BE2C (cell line): ENCODE results near the gene ANKRD28.

Experiments used
- DNase-seq: peaks from one replicate; pipeline ENCODE4 v3.0.0-alpha.2; 2020
- H3K27me3 ChIP-seq: fragments of 250-450 bp; sonication (Bioruptor Pico); 2 replicates; pipeline ENCODE4 v1.5.1; 2020; ENCODE audit warnings: mild to moderate bottlenecking
- H3K36me3 ChIP-seq: fragments of 250-450 bp; sonication (Bioruptor Pico); 2 replicates; pipeline ENCODE4 v1.5.1; 2020; ENCODE audit warnings: mild to moderate bottlenecking
- H3K4me1 ChIP-seq: fragments of 250-450 bp; sonication (Bioruptor Pico); 2 replicates; pipeline ENCODE4 v1.5.1; 2020
- H3K4me3 ChIP-seq: 2 replicates; pipeline ENCODE4 v1.5.1; 2011; ENCODE audit warnings: low read depth, low read length
- H3K9me3 ChIP-seq: fragments of 250-450 bp; sonication (Bioruptor Pico); 2 replicates; pipeline ENCODE4 v1.5.1; 2020
- CTCF ChIP-seq: IDR thresholded peaks from 2 replicates; pipeline ENCODE4 v1.5.1; 2012; ENCODE audit warnings: mild to moderate bottlenecking, low read depth, low read length

ANKRD28 gene

GRCh38 chr3:15638891-15639262 is 158.9 kb downstream of the ANKRD28 start:
- TF ChIP-seq CTCF: no peak
- H3K9me3 ChIP-seq: no peaks in the 10 kb centered on the region
- H3K36me3 ChIP-seq: no peaks in the 10 kb centered on the region
- no peaks in the 10 kb centered on the region for H3K27me3 ChIP-seq
- no peak overlapping the region for H3K4me3 ChIP-seq
- H3K4me1 ChIP-seq: no peaks in the 10 kb centered on the region
- no peak for DNase-seq

DNA sequence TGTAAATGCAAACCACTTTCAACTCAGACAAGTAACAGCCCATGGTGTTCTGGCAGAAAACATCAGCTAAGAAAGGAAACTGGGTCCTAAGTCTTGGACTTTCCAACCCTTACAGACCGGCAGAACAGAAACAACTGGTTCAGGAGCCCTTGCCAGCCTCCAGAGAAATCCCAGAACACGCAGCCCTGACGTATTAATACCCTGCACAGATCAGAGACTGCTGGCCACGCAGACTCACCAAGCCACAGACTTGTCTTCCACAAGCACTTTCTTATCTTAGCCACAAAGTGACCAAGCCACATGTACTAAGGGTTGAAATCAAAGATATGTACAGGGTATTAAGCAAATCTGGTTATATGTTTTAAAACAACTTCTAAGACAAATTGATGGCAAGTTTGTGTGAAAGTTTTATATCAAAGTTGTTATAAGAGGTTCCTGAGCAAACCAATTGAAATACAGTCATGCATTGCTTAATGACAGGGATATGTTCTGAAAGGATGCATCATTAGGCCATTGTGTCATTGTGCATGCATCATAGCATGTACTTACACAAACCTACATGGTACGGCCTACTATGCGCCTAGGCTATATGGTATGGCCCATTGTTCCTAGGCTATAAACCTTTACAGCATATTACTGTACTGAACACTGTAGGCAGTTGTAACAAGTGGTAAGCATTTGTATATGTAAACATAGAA is 159.4 kb downstream of the ANKRD28 start:
- TF ChIP-seq CTCF: no peak
- Histone ChIP-seq H3K27me3 (no peaks in the 10 kb centered on the region), H3K4me1 (no peaks in the 10 kb centered on the region), H3K4me3 (no peak overlapping the region), H3K36me3 (no peaks in the 10 kb centered on the region), H3K9me3 (no peaks in the 10 kb centered on the region)
- DNase-seq: no peak

GRCh38 chr3:15637131-15637951 is 160.4 kb downstream of the ANKRD28 start:
- Histone ChIP-seq H3K27me3 (no peaks in the 10 kb centered on the region), H3K36me3 (no peaks in the 10 kb centered on the region), H3K4me3 (no peak overlapping the region), H3K9me3 (no peaks in the 10 kb centered on the region), H3K4me1 (no peaks in the 10 kb centered on the region)
- DNase-seq: no peak
- TF ChIP-seq CTCF: no peak

- DNase-seq: no peak
- no peaks in the 10 kb centered on the region for H3K4me1 ChIP-seq
- H3K9me3 ChIP-seq: no peaks in the 10 kb centered on the region
Measured at GRCh38 chr3:15636028-15636709, 161.6 kb downstream of the ANKRD28 start.

GRCh38 chr3:15635121-15635661 is 162.6 kb downstream of the ANKRD28 start:
- no peak for TF ChIP-seq CTCF
- no peaks in the 10 kb centered on the region for H3K36me3 ChIP-seq
- H3K4me1 ChIP-seq: no peaks in the 10 kb centered on the region
- DNase-seq: no peak
- H3K4me3 ChIP-seq: no peak overlapping the region
- no peaks in the 10 kb centered on the region for H3K27me3 ChIP-seq
- H3K9me3 ChIP-seq: no peaks in the 10 kb centered on the region

More at GRCh38 chr3:15636028-15636709, 161.6 kb downstream of the ANKRD28 start:
- no peaks in the 10 kb centered on the region for H3K36me3 ChIP-seq
- H3K4me3 ChIP-seq: no peak overlapping the region
- H3K27me3 ChIP-seq: no peaks in the 10 kb centered on the region
- TF ChIP-seq CTCF: no peak
